NCI-H1694 (cell line): ENCODE measurements around the gene CXADR.
"Not testable (repeated sequence)": the region's sequence is repeated elsewhere in the genome, so short reads cannot be mapped to it uniquely, and the experiment has no call there.

Experiments used
- DNase-seq: peaks from one replicate; lab custom pipeline; 2025; lab: John Stamatoyannopoulos, UW

The CXADR gene

DNA sequence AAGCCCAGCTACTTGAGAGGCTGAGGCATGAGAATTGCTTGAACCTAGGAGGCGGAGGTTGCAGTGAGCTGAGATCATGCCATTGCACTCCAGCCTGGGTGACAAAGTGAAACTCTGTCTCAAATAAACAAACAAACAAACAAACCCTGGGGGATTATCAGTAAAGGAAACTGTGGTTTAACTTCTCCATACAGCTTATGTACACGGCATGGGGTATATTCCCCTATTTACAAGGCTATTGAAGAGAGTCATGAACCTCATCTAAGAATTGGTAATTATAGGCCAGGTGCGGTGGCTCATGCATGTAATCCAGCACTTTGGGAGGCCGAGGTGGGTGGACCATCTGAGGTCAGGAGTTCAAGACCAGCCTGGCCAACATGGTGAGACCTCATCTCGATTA is 9.9 kb upstream of the CXADR start:
- DNase-seq = not testable (repeated sequence)

DNA sequence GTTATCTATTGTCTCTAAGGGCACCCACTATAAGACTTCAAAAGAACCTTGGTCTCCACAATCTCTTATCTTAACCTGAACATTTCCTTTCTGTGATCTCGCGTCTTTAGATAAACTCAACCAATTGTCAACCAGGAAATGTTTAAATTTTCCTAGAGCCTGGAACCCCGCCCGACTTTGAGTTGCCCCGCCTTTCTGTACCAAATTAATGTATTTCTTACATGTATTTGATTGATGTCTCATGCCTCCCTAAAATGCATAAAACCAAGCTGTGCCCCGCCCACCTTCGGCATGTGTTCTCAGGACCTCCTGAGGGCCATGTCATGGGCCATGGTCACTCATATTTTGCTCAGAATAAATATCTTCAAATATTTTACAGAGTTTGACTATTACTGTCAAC is 5.9 kb upstream of the CXADR start:
- no peak for DNase-seq

DNA sequence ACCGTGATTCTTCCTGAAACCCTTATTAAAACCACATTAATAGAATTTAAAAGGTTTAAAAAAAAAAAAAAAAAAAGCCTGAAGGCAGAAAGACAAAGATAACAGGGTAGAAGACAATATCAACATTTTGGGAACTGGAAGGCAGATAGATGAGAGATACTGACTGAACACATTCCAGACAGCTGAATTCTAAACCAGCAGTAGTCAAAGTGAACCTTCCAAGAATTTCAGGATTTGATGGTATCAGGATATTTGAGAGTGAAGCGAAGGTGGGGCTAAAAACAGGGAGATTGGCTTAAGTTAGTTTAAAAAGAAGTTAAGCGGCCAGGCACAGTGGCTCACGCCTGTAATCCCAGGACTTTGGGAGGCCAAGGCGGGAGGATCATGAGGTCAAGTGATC is 5.3 kb upstream of the CXADR start:
- DNase-seq = no peak

DNA sequence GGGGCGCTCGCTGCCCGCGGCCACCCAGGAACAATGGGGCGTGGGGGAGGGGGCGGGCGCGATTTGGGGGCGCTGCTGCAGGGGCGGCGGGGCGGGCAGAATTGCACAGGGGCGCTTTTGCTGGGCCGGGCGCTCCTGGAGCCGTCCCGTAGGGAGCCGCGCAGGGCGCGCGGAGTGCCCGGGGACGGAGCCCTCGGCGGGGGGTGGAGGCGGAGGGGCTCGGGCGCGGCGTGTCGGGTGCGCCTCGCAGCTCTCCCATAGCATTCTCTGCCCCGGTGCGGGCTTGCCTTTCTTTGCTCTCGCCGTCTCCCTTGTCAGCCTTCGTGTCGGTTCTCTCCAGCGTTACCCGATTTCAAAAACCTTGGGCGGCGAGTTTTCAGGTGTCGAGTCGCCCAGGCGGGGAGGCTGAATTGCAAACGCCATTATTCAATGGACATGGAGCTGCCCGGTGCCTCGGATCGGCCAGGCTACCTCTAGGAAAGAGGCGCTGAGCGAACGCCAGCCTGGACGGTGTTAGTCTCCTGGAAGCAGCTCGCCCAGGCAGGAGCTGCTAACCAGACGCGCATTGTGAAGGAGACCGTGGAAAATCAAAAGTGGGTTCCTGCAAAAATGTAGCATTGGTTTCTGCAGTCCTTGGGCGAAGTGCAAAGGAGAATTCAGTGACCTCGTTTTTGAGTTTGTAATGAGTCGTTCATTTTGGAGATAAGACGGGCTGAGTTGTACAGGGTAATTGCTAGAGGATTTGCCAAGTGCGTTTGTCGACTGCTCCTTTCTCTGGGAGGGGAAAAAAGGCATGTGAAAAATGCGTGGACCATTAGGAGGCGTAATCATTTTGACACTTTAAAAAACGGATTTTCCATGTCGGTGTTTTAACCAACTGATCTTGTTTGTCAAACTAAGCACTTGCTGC is 626 bp downstream of the CXADR start:
- peak; percentile 47 for DNase-seq

DNA sequence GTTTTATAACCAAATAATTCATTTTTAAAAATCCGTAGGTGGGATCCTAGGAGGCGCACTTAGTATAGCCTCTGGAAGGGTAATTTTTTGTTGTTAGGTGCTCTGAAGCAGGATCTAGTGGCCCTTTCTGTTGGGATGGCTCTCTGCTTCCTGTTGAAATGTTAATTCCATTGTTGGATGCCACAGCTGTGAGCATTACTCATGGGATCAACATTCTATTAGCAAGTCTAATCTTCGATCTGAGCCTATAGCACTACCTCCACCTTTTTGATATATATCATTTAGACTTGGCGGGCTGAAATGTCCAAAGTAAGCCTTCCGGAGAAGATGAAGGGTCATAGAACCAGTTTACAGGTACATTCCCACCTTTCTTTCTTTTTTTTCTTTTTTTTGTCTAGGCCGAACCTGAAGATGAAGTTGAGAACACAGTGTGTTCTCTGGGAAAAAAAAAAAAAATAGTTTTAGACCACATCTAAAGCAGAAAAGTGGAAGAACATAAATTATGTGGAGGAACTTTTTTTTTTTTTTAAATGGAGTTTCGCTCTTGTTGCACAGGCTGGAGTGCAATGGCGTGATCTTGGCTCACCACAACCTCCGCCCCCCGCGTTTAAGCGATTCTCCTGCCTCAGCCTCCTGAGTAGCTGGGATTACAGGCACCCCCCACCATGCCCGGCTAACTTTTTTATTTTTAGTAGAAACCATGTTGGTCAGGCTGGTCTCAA is 1.4 kb downstream of the CXADR start:
- DNase-seq = no peak

DNA sequence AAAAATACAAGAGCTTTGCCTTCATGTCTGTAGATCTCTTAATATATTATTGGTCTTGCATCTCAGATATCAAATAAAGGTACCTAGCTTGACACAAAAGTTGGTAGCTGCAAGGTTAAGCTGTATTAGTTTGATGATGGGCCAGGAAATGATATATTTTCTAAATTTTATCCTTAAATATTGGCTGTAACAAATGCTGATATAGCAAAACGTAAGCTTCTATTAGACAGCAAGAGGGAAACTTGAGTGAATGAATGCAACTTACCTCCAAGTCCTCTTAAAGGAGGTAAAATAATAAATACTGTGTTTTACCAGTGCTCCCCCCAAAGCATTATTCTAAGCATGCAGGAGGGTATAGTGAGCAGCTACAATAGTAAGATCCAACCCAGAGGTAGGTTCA is 4.2 kb downstream of the CXADR start:
- DNase-seq = not testable (repeated sequence)

DNA sequence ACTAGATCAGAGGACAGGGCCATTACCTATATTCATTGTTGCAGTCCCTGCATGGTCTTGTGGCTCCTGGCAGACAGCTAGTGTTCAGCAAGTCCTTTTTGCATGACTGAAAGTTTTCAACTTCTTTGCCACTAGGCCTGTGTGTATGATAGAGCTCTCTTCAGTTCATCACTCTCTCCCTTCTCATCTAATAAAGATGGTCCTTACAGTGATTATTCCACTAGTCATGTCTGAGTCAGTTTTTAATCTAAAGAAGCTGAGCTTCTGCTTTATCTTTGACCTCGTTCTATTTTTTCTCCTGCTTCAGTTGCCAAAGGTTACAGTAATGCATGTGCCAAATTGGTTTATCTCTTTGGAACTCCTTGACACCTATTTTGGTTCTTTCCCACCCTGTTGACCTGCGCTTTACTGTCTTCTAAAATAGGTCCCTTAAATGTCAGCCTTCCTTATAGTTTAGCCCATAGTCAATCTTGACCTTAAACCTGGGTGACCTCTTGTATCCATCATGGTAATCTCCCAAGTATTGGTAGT is 6.4 kb downstream of the CXADR start:
- no peak for DNase-seq

DNA sequence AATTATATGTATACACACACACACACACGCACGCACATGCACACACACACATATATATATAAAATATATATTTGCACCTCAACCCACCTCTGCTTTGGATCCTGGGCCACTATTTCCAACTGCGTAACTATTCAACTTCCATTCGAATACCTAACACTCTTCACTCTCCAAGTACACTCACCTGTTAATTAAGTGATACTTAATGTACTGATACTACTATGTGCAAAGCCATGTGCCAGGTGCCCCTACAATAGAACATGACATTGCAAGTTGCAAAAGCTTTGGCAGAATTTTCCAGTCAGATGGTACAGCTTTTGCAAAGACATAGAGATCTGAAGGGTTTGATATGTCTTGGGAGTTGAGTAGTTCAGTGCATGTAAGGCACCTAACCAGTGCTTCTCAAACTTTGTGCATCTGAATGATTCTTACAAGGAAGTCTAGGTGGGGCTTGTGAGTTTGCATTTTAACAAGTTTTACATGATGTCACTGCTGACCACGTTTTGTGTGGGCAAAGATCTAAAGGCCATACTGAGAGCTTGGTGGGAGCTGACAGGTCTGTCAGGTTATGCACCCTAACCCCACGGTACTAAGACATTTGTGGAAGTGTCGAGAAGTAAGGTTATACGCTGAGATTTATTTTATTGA is 7.2 kb downstream of the CXADR start:
- no peak for DNase-seq

DNA sequence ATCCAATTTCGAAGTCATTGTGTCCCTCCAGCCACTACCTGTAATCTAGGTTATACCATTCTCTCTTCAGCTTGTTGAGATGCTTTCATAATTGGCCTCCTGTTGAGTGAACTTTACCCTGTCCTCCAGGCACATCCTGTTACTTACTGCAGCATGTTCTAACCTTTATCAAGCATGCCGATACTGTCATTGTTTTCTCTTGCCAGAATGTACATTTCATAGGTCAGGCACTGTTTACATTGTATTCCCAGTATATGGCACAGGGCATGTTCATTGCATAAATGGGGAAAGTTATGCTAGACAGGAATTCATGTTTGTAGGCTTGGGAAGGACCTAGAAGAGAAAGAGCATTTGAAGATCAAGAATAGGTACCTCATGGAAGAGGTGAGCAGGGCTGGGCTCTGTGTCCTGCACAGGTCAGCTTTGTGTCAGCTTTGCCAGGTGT is 10.2 kb downstream of the CXADR start:
- no peak for DNase-seq

DNA sequence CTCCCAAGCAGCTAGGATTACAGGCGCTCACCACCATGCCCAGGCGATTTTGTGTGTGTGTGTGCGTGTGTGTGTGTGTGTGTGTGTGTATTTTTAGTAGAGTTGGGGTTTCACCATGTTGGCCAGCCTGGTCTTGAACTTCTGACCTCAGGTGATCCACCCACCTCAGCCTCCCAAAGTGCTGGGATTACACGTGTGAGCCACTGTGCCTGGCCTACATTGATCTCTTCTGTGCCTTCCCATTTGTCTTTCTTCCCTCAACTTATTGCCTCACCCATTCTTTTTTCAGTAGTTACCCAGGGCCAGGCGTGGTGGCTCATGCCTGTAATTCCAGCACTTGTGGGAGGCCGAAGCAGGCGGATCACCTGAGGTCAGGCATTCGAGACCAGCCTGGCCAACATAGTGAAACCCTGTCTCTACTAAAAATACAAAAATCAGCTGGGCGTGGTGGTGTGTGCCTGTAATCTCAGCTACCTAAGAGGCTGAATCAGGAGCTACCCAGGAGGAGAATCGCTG is 11.2 kb downstream of the CXADR start:
- DNase-seq = not testable (repeated sequence)

DNA sequence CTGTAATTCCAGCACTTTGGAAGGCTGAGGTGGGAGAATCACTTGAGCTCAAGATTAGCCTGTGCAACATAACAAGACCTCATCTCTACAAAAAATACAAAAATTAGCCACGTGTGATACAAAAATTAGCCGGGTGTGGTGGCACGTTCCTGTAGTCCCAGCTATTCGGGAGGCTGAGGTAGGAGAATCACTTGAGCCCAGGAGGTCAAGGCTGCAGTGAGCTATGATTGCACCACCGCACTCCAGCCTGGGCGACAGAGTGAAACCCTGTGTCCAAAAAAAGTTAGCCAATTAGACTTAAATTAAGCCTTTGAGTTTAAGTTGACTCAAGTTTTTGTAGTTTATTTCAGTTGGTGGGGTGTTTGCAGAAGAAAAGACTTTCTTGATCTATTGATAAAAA is 11.8 kb downstream of the CXADR start:
- no peak for DNase-seq

DNA sequence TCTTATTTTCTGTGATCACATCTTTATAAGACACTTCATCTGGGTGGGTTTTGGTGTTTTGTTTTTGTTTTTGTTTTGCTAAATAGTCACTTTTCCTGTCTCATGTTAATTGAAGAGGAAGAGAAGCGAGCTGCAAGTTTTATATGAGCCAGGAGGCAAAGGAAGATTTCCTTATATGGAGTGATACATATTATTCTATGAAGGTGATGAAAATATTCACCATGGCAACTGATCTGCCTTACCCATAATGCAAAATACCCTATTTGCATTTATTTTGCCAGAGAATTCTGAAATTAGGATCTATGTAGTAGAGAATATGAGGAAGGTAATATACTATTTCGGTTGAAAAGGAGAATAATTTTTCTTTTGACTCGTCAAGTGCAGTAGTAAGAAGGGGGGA is 13.9 kb downstream of the CXADR start:
- DNase-seq = no peak

DNA sequence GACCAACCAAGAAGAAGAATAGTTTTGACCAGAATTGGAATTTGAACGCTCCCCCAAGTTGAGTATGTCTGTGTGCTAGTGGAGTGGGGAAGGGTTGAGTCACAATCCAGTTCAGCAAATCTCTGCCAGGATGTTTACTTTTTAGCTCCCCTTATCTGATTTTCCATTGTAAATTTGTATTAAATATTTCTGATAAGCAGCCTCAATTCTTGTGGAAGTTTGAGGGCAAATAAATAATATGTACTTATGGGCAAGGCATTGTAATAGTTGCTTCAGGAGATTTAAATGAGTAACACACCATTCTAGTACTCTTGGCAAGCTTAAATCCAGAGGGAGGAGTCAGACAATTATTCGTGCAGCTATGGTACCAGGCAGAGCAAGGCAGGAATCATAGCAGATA is 14.4 kb downstream of the CXADR start:
- DNase-seq = no peak

DNA sequence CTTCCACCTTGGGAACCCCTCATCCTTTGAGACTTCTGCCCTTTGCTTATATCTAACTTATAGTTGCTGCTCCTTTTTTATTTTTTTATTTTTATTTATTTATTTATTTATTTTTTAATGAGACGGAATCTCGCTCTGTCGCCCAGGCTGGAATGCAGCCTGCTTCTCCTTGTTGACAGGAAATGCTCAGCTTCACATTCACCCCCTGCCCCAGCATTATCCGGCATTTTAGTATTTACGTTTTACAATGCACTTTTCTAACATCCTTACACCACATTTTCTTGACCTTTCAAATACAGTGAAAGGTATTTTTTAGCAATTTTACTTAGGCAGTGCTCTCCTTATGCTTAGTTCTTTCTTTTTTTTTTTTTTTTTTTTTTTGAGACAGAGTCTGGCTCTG is 14.9 kb downstream of the CXADR start:
- DNase-seq = no peak

DNA sequence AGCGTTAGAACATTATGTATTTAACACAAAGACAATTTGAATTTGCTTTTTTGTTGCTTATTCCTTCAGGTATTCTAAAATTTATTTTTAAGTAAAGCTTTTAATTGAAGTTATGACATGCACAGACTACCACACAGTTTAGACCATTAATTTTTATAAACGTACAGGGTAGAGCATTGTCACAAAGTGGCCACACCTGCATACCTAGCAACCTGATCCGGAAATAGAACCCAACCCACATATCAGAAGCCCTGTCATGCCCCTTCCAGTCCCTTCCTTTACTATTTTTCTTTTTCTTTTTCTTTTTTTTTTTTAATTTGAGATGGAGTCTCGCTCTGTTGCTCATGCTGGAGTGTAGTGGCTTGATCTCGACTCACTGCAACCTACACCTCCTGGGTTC is 16.8 kb downstream of the CXADR start:
- DNase-seq = no peak

DNA sequence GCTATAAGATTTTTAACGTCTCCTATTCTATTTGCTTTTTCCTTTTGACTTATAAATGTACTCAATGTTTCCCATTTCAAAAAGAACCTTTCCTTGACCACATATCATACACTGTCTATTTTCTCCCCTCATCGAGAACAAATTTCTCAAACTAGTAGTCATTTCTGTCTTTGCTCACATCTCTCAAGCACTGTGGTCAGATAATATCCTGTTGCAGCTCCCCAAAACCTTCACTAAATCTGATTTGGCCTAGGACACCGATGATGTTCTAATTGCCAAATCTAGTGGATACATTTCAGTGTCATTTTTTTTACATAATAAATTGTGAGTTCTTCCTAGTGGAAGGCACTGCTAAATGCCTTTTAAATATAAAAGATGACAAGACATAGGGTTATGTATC is 19.4 kb downstream of the CXADR start:
- DNase-seq = no peak

DNA sequence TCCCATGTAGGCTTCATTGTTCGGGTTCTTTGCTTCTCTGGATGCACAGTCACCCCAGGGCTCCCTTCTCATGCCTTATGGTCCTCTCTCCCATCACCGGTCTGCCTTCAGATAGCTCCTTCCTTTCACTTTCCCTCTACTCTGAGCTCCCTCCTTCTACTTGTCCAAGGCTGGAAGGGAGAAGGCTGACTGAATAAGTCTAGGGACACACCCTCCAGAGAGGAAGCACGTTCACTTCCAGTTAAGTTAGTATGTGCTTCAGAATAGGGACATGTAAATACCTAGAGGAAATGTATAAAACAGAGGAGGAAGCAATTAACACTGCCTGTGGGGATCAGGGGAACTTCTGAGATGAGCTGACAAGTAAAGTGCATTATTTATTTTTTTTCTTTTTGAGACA is 23.5 kb downstream of the CXADR start:
- DNase-seq = no peak

DNA sequence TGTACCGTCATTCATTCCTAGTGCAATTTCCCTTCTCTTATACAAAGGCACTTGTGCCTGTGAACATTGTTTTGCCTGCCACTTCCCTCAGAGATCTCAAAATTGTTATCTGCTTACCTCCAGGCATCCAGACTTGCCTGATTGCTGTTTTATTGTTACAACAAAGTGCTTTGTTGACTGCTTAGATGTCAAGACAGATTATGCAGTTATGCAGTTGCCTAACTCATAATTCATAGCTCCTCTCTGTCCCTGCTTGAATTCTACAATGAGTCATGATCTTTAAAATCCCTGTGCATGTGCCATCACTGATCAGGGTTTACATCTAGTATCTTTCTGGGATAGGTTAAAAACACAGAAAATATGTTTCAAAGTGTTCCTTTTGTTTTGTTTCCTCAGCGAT is 24.5 kb downstream of the CXADR start:
- DNase-seq = no peak

DNA sequence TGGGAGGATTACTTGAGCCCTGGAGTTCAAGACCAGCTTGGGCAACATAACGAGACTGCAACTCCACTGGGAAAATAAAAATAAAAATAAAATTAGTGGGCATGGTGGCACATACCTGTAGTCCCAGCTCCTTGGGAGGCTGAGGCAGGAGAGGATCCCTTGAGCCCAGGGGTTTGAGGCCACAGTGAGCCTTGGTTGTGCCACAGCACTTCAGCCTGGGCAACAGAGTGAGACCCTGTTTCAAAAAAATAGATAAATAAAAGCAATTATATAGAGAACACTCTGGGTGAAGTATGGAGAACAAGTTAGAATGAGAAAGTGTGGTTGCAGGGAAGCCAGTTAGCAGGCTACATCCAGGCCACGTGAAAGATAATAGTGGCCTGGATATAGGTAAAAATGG is 25.7 kb downstream of the CXADR start:
- DNase-seq = no peak

DNA sequence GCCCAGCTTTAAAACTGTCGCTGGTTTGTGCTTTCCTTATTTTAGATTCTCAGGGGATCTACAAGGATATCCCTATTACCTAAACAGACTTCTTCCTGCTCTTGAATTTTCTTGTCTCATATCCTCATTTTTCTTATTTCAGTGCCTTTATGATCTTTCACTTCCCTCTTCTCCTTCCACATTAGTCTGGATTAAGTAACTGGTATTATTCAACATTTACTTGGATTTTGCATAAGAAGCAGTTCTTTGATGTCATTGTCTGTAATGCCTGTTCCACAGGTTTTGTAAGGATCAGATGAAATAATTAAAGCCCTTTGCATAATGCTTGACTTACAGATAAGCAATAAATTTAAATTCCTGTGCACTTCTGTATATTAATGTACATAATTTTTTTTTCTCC is 26.5 kb downstream of the CXADR start:
- no peak for DNase-seq

DNA sequence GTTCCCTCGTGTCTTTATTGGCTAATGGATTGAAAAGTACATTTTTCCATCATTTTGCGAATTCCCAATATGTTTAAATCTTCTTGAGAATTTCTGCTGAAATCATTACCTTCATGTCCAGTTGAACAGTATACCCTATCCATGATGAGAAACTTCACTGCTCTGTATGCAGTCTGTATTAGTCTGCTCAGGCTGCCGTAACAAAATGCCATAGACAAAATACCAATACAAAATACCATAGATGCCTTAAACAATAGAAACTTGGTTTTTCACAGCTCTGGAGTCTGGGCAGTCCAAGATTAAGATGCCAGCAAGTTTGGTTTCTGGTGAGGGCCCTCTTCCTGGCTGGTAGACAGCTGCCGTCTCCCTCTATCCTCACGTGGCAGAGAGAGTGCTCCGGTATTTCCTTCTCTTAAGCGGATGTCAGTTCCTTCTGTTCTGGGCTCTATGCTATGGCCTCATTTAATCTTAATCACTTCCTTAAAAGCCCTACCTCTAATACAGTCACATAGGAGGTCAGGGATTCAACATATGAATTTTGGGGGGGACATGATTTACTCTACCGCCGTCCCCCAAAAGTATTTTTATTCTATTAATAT is 27.0 kb downstream of the CXADR start:
- no peak for DNase-seq

DNA sequence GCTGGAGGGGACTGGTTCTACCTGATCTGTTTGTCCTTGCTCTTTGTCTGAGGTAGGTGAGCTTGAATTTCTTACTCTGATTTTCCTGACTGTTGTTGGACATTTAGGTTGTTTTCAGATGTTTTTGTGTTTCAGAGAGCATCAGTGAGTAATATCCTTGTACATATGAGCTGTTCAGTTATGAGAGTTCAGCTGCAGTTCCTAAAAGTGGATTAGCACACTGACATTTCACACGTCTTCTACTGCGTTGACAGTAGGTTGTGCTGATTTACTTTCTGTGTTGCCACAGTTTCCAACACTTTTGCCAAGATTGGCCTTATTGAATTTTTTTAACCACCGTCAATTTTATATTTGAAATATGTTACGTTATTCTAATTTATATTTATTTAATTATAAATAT is 27.7 kb downstream of the CXADR start:
- DNase-seq = no peak
